WI38 (cell line): ENCODE data around the gene DCLK1.

Experiments
- H3K4me3 ChIP-seq: 2 replicates; pipeline ENCODE4 v1.5.1; 2011; ENCODE audit warnings: low read depth, mild to moderate bottlenecking, control low read depth, low read length
- TF ChIP-seq, protein P1 (sequence below): IDR thresholded peaks from 2 replicates; pipeline ENCODE4 v1.5.1; 2012; ENCODE audit warnings: low read depth, mild to moderate bottlenecking, control low read depth, low read length

Gene DCLK1

DNA sequence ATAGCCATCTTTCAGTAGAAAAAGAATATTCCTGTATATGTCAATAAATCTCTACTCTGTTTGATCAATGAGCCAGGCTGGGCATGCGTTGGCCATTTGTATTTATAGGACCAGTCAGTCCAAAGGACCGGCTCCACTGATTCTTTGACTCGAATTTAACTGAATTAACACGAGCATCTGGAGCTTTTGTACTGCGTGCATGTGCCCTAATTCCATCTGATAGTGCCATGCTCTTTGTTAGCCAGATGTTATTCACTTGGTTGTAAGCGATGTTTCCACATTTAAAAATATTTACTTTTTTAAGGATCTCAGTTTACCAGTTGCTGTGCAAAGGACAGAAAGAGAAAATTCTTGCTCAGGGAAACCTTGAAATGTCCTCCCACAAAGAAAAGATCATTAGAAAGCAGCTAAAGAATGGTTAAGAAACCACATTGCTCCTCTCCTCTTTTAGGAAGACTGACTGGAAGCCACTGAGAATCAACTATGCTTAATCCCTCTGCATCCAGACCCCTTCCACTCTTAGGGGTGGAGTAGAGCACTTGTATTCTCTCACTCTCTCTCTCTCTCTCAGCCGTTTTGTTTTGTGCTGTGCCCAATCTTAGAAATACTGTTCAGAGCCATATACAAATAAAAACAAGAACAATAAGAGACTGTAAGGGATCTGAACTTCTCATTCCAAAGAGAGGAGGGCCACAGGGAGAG lies 165.8 kb downstream of the DCLK1 start:
- TF ChIP-seq, protein P1, sequence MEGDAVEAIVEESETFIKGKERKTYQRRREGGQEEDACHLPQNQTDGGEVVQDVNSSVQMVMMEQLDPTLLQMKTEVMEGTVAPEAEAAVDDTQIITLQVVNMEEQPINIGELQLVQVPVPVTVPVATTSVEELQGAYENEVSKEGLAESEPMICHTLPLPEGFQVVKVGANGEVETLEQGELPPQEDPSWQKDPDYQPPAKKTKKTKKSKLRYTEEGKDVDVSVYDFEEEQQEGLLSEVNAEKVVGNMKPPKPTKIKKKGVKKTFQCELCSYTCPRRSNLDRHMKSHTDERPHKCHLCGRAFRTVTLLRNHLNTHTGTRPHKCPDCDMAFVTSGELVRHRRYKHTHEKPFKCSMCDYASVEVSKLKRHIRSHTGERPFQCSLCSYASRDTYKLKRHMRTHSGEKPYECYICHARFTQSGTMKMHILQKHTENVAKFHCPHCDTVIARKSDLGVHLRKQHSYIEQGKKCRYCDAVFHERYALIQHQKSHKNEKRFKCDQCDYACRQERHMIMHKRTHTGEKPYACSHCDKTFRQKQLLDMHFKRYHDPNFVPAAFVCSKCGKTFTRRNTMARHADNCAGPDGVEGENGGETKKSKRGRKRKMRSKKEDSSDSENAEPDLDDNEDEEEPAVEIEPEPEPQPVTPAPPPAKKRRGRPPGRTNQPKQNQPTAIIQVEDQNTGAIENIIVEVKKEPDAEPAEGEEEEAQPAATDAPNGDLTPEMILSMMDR, result no peak
- no peak overlapping the region for H3K4me3 ChIP-seq

DNA sequence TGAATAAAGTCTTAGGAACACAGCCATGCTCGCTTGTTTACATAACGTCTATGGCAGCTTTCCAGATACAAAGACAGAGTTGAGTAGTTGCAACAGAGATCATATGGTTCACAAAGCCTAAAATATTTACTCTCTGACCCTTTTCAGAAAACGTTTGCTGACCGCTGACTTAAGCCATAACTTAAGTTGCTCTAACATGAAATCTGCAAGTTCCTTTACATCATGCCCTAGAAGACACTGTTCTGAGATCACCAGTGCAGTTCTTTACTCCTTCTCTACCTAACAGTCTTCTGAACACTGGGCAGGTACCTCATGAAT lies 166.4 kb downstream of the DCLK1 start:
- TF ChIP-seq, protein P1, result no peak
- H3K4me3 ChIP-seq, result no peak overlapping the region

DNA sequence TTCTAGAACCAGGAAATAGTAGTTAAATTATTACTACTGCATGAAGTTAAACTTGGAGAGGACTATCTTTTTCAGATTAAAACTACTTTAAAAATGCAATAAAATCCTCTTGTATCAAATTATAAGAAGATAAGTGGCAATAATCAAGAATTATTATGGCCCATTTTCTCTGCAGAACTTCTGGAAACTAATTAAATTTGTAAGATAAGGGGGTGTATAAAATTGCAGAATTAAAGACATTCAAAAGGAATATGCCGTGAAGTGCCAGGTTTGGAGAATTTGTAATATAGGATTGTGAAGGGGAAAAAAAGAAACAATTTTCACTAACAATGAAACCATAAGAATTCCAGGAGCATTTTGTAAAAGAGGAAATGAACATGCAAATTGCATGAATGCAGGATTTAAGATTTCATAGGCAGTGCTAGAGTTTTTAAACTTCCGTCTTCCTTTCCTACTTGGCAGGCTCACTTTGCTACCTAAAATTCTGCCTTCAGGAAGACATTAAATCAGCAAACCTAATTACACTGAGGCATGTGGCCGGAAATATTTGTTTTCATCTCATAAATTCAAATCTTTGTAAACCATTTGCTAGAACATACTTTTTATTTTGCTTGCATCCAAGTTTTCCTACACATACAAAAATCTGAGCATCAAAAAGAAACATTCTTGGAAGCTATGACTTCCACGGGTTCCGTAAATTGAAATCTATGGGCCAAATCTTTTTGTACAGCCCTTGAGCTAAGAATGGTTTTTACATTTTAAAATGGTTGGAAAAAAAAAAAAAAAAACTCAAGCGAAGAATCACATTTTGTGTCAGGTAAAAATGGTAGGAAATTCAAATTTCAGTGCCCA lies 166.9 kb downstream of the DCLK1 start:
- TF ChIP-seq, protein P1, result no peak
- H3K4me3 ChIP-seq, result no peak overlapping the region

DNA sequence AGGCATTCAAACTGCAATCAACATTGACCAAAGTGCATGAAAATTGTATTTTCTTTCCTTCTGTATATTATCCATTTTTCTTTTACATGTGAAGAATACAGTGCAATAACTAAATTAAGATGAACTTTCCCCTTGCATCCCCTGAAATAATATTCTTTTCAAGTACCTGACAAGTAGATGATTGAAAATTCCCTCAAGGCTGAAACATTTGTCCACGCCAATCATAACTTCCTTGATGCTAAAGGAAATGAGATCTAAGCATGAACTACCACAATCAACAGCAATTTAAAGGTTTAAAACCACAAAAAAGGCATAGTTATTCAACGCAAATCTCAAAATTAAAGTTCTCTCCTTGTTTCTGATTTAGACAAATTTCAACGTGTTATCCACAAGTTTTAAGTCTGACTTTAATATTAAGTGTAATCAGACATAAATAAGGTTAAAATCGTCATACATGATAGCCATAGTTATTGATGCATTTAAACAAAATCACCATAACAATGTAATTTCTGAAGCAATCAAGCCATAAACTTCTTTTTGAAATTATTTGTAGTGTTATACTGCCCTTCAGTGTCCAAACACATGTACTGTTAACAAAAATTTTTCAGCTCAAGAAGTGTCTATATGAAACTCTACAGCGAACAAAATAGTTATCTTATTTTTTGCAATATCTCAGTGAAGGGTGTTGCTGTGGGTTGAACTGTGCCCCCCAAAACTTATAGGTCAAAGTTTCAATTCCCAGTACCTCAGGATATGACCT lies 169.5 kb downstream of the DCLK1 start:
- H3K4me3 ChIP-seq, result no peak overlapping the region
- TF ChIP-seq, protein P1, result no peak

DNA sequence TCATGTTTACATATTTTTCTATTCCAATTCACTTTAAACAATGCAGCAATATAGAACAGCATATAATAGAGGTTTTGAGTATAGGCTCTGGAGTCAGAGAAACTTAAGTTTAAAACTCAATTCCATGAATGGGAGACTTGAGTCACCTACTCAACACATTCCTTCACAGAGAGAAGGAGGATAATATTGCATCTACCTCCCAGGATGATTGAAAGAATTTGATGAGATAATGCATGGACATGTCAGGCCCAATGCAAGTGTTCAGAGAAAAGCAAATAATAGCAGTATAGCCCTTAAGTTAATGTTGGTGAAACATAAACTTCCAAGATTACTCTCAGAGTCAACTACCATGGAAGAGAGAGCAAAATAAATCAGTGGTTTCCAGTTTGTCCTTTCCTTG lies 170.2 kb downstream of the DCLK1 start:
- TF ChIP-seq, protein P1, result no peak

DNA sequence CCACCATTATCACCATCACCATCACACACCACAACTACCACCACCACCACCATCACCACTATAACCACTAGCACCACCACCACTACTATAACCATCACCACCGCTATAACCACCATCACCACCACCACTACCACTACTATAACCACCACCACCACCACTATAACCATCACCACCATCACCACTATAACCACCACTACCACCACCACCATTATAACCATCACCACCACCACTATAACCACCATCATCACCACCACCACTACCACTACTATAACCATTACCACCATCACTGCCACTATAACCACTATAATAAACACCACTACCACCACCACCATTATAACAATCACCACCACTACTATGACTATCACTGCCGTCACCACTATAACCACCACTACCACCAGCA lies 173.2 kb downstream of the DCLK1 start:
- TF ChIP-seq, protein P1, result no peak
- H3K4me3 ChIP-seq, result no peak overlapping the region

More for the DNA sequence above, 170.2 kb downstream of the DCLK1 start:
- H3K4me3 ChIP-seq, result no peak overlapping the region
